Thyroid gland (tissue), 4 donors: Measurements from ENCODE around the gene ACTRT2. TPM values are rescaled to one million over a fixed set of nuclear protein-coding genes. Genes with fewer than 3 reads are reported as not detected.

Experiments
- DNase-seq, 2 donors: peaks; one replicate each; pipeline ENCODE4 v3.0.0-alpha.2; 2019
- H3K27ac ChIP-seq, 3 donors: fragments of 200-600 bp; sonication (generic); 1 replicate in 2 of 3; 2 replicates in 1 of 3; pipeline ENCODE4 v1.5.1; 2016 to 2019; ENCODE audit warnings: mild to moderate bottlenecking in 1 of 3, moderate library complexity in 1 of 3
- H3K27me3 ChIP-seq: fragments of 200-600 bp; sonication (generic); one replicate; pipeline ENCODE4 v1.5.1; 2019
- H3K36me3 ChIP-seq, 2 donors: fragments of 200-600 bp; sonication (generic); one replicate each; pipeline ENCODE4 v1.5.1; 2016 to 2019
- H3K4me1 ChIP-seq, 2 donors: fragments of 200-600 bp; sonication (generic); one replicate each; pipeline ENCODE4 v1.5.1; 2017 to 2019
- H3K4me3 ChIP-seq, 3 donors: fragments of 200-600 bp; sonication (generic); replicated peaks in 1 of 3; 1 replicate in 2 of 3; 2 replicates in 1 of 3; pipeline ENCODE4 v1.5.1; 2016; ENCODE audit warnings: mild to moderate bottlenecking in 1 of 3
- H3K9me3 ChIP-seq: fragments of 200-600 bp; sonication (generic); one replicate; pipeline ENCODE4 v1.5.1; 2017
- CTCF ChIP-seq, 6 experiments: fragments of 200-600 bp in 3 of 6; fragments of 450-650 bp in 3 of 6; sonication (generic) in 3 of 6; IDR thresholded peaks; one replicate each; pipeline ENCODE4 v1.5.1; 2016 to 2019; ENCODE audit warnings: antibody characterized with exemption in 6 of 6, mild to moderate bottlenecking in 2 of 6, inconsistent platforms in 1 of 6, moderate library complexity in 1 of 6
- POLR2A ChIP-seq, 2 donors: fragments of 450-650 bp; IDR thresholded peaks; one replicate each; pipeline ENCODE4 v1.6.1; 2017; ENCODE audit warnings: antibody characterized with exemption in 2 of 2, mild to moderate bottlenecking in 2 of 2, moderate library complexity in 1 of 2
- WGBS, 2 donors: methylation state at CpG; one replicate each; pipeline ENCODE4 v1.1.5; 2017; 5-methylcytosine and 5-hydroxymethylcytosine counted together
- intact Hi-C: fragments of 100-400 bp; cut with DNase I; formaldehyde crosslinking; loops from one replicate; pipeline ENCODE4 v1.15.1; 2023
- total RNA-seq, 4 donors: library from RNA; depleted of rRNA; stranded (reverse); fragments of >200 nt; gene quantifications; one replicate each; pipeline ENCODE4 v1.2.3, GENCODE V29; 2016

The ACTRT2 gene
- total RNA-seq, 4 donors from 2014 or later = 0.67 TPM; not detected in 3

GRCh38 chr1:3000214-3000613 is 21.1 kb upstream of the ACTRT2 start:
- DNase-seq = no peak
- TF ChIP-seq POLR2A (IDR thresholded peaks at IDR 0.05) = no peak
- no peak for TF ChIP-seq CTCF (IDR thresholded peaks at IDR 0.05)
- H3K9me3 ChIP-seq = no peaks in the 10 kb centered on the region
- H3K27ac ChIP-seq = no peak overlapping the region
- intact Hi-C loops = no loop called here
- H3K4me1 ChIP-seq = no peaks in the 10 kb centered on the region
- 87 to 88% methylated on average over 15 of the region's 15 CpGs for WGBS, 2 donors
- H3K36me3 ChIP-seq = no peaks in the 10 kb centered on the region
- no peaks in the 10 kb centered on the region for H3K27me3 ChIP-seq
- H3K4me3 ChIP-seq = no peak overlapping the region

- Histone ChIP-seq H3K9me3 (no peaks in the 10 kb centered on the region), H3K36me3 (no peaks in the 10 kb centered on the region), H3K4me1 (no peaks in the 10 kb centered on the region), H3K4me3 (no peak overlapping the region), H3K27me3 (no peaks in the 10 kb centered on the region), H3K27ac (no peak overlapping the region)
- TF ChIP-seq CTCF (IDR thresholded peaks at IDR 0.05) (no peak), POLR2A (IDR thresholded peaks at IDR 0.05) (no peak)
- intact Hi-C loops = no loop called here
- WGBS, 2 donors = 73 to 78% methylated on average over 12 to 20 of the region's 20 CpGs
- DNase-seq = no peak
Measured at GRCh38 chr1:3000671-3001470, 20.4 kb upstream of the ACTRT2 start.

- DNase-seq = no peak
- intact Hi-C loops = no loop called here
- H3K9me3 ChIP-seq = no peaks in the 10 kb centered on the region
- H3K27me3 ChIP-seq = no peaks in the 10 kb centered on the region
- TF ChIP-seq CTCF (IDR thresholded peaks at IDR 0.05) (no peak), POLR2A (IDR thresholded peaks at IDR 0.05) (no peak)
- 92 to 94% methylated on average over 37 to 39 of the region's 47 CpGs for WGBS, 2 donors
- no peak overlapping the region for H3K27ac ChIP-seq
- no peaks in the 10 kb centered on the region for H3K4me1 ChIP-seq
- H3K4me3 ChIP-seq = no peak overlapping the region
- no peaks in the 10 kb centered on the region for H3K36me3 ChIP-seq
Measured at GRCh38 chr1:3001471-3002348, 19.6 kb upstream of the ACTRT2 start.

- H3K27me3 ChIP-seq = no peaks in the 10 kb centered on the region
- no peak for DNase-seq
- H3K4me3 ChIP-seq = no peak overlapping the region
- 88 to 93% methylated on average over 18 to 19 of the region's 23 CpGs for WGBS, 2 donors
- H3K4me1 ChIP-seq = no peaks in the 10 kb centered on the region
- intact Hi-C loops = no loop called here
- no peaks in the 10 kb centered on the region for H3K36me3 ChIP-seq
- H3K9me3 ChIP-seq = no peaks in the 10 kb centered on the region
- TF ChIP-seq CTCF (IDR thresholded peaks at IDR 0.05) = no peak
- TF ChIP-seq POLR2A (IDR thresholded peaks at IDR 0.05) = no peak
- no peak overlapping the region for H3K27ac ChIP-seq
Measured at GRCh38 chr1:3002349-3003038, 18.8 kb upstream of the ACTRT2 start.
